Fibroblast of gingiva (primary cell): Measurements from ENCODE around the gene SOAT1.
"Not testable (repeated sequence)": the region's sequence is repeated elsewhere in the genome, so short reads cannot be mapped to it uniquely, and the experiment has no call there.

Source experiments
- DNase-seq: peaks from one replicate; pipeline ENCODE4 v3.0.0-alpha.2; 2011; ENCODE audit warnings: low read depth

The SOAT1 gene

DNA sequence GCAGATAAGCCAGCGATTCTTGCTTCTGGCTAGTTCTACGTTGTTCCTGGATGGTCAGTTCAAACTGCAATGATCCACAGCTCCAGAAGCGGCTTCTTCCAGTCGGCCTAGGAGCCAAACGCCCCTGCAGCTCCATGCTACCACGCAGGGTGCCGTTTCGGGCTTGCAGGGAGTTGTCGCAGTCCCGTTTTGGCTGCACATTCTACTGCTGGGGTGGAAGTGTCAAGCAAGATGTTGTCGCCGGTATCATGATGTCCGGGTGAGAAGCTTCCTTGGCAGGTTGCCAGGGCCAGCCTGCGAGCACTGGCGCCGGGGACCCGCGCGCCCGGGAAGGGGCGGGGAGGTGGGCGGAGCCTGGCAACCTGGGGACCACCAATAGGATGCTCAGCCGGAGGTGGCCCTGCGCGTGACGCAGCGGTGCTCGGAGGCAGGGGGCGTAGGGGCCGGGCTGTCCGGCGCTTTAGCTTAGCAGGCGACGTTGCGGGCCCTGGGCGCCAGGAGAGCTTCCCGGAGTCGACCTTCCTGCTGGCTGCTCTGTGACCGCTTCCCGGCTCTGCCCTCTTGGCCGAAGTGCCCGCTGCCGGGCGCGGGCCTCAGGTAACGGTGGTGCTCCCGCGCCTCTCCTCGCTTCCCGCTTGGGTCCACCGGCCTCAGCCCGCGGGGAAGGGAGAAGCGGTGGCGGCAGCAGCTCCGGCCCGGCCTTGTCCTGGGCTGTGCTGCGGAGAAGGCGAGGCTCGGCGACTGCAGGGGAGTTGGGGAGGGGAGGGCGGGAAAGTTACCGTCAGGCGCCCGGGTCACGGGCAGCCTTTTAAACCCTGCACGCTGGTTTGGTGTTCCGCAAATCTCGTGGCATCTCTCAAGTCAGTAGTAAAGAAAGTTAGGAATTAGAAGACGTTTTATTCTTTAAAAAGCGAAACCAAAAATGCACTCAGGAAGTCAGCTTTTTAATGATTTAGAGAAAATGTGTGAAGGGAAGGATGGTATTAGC is at the start of gene SOAT1:
SOAT1 (plus strand) TSS at position 458 of the 988 bp plus-strand sequence. CDS start 8,888 bp downstream, outside the sequence.
- DNase-seq: peak; percentile 90

DNA sequence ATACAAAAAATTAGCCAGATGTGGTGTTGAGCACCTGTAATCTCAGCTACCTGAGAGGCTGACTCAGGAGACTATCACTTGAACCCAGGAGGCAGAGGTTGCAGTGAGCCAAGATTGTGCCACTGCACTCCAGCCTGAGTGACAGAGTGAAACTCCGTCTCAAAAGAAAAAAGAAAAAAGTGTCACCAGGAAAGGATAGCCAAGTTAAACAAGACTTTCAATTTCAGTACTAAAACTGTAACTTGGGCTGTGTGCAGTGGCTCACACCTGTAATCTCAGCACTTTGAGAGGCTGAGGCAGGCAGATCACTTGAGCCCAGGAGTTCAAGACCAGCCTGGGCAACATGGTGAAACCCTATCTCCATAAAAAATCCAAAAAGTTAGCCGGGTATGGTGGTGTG is 48.2 kb upstream of the SOAT1 start:
- not testable (repeated sequence) for DNase-seq

DNA sequence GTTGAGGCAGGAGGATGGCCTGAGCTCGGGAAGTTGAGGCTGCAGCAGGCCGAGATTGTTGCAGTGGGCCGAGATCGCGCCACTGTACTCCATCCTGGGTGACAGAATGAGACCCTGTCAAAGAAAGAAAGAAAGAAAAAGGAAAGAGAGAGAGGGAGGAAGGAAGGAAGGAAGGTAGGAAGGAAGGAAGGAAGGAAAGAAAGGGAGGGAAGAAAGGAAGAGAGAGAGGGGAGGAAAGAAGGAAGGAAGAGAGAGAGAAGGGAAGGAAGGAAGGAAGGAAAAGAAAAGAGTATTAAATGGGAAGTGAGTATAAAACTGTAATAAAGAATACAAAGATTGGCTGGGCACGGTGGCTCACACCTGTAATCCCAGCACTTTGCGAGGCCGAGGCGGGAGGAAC is 45.7 kb upstream of the SOAT1 start:
- no peak for DNase-seq

DNA sequence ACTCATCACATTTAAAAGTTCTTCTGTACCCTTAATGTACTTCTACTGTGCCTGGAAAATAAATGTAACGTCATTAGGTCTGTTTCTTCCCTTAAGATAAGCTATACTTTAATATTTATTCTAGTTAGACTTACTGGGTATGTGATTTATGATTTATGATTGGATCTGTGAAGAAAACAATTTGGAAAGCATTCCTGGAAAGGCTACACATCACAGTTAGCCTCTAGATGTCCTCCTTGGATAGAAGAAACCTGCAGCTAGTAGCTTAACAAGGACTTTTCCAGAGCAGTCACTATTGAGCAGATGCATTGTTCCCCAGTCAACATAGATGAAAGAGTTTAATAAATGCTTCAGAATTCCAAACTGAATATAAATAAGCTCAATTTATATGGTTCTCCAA is 41.9 kb upstream of the SOAT1 start:
- DNase-seq: peak; percentile 51

DNA sequence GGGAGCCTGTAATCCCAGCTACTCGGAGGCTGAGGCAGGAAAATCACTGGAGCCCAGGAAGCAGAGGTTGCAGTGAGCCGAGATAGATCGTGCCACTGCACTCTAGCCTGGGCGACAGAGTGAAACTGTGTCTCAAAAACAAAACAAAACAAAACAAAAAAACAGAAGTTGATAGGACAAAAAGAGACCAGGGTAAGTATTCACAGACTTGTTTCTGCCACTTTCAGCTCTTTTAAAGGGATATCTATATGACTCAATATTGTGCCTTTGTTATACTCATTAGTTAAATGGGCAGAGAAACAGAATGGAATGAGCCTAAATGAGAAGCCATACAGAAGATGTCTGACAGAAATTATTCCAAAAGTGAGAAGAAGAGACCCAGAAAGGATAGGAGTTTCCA is 41.0 kb upstream of the SOAT1 start:
- no peak for DNase-seq

DNA sequence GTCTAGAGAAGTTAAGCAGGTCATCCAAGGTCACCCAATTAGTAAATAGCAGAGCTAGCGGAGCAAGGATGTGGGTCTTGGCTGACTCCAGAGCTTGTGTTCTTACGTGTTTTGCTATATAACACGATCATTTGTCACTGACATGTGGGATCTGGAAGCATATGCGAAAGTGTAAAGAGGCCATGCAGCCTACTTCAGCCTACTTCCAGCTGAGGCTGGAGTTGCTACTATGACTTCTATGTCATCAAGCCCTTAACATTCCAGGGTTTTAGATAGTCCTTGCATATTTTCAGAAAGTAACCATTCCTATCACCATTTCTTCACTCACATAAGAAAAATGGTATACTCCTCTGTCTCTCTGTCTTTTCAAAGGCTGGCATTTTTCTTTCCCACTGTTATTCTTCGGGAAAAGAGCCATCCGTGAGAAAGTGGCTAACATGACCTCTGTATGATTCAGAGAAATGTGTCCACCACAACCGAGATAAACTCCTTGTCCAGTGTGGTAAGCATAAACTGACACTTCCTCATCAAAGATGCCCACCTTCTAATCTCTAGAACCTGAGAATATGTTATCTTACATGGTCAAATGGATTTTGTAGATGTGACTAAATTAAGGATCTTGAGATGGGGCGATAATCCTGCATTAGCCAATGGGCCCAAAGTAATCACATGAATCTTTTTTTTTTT is 40.2 kb upstream of the SOAT1 start:
- DNase-seq: no peak

DNA sequence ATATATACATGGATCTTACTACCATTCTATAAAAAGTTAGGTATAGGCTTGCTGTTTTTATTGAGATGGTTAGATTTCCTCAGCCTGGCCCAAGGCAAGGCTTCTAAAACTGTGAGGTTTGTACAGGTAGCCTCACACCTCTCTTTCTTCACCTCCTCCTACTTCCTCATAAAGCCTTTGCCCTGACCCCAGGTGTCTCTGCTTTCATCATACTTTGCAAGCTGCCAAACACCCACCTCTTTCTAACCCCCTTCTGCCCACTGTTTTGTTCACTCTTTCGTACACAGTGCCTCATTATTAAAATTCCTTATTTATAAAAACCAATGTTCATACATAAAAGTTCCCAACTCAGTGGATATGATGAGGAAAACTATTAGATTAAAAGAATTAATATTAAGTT is 31.4 kb upstream of the SOAT1 start:
- DNase-seq: no peak

DNA sequence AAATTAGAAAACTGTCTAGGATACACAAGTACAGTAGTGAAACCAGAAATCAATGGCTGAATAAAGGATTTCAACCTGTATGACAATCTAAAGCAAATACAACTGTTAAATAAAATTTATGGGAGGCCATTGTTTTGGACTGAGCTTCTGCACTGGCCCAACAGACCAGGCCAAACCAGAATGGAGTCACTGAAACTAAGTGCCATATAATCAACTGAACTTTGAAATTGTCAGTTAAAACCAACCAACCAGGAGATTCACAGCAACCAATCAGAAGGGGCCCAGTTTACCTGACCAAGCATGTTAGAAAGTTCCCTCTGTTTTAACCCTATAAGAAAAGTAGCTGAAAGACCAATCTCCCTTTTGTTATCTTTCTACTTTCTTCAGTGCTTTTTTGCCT is 30.5 kb upstream of the SOAT1 start:
- DNase-seq: no peak

DNA sequence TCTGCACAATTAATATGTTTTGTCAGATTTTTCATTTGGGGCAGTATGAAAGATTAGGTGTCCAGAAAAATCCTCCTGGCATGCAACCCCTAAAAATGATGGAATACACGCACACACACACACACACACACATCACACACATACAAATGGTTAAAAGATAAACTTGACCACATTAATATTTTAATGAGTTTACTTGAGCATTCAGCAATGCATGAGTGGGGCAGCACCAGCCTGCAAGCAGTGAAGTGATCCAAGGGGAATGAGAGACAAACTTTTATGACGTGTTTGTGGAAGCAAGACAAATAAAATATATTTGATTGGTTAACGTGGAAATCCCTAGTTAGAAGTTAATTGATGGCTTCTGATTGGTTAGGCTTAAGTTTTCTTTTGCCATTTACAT is 29.1 kb upstream of the SOAT1 start:
- no peak for DNase-seq

DNA sequence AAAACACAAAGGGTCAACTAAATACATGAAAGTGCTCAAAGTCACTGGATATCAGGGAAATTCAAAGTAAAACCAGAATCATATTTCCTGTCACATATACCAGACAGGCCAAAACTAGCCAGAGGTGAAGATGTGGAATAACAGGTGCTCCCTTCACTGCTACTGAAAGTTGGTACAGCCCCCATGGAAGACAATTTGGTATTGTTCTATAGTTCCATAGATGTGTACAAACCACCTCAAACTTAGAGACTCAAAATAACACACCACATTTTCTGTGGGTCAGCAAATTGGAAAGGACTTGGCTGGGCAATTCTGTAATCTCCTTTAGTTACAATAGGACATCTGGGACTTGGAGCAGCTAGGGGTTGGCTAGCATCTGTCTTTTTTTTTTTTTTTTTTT is 24.5 kb upstream of the SOAT1 start:
- no peak for DNase-seq

DNA sequence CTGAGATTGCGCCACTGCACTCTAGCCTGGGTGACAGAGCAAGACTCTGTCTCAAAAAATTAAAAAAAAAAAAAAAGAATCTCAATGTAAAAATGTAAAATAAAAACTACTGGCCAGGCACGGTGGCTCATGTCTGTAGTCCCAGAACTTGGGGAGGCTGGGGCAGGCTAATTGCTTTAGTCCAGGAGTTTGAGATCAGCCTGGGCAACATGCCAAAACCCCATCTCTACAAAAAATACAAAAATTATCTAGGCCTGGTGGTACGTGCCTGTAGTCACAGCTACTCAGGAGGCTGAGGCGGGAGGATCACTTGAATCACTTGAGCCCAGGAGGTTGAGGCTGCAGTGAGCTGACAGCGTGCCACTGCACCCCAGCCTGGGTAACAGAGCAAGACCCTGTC is 19.2 kb upstream of the SOAT1 start:
- not testable (repeated sequence) for DNase-seq

DNA sequence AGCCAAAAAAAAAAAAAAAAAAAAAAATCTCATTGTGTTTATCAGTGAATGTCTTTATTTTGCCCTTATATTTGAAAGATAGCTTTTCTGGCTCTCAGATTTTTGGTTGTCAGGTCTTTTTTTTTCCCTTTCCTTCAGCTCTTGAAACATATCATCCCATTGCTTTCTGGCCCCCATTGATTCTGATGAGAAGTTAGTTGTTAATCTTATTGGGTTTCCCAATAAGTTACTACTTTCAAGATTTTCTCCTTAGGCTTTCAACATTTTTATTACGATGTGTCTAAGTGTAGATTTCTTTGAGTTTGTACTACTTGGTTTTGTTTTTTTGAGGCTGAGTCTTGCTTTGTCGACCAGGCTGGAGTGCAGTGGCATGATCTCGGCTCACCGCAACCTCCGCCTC is 14.7 kb upstream of the SOAT1 start:
- DNase-seq: no peak

DNA sequence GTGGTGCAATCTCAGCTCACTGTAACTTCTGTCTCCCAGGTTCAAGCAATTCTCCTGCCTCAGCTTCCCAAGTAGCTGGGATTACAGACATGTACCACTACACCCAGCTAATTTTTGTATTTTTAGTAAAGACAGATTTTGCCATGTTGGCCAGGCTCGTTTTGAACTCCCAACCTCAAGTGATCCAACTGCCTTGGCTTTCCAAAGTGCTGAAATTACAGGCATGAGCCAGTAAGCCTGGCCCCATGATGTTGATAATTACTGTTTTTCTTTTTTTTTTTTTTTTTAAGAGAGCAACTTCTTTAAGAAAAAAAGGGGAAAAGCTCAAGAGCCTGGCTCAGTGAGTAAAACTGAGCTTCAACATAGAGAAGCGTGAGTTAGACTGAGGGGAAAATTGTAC is 9.6 kb upstream of the SOAT1 start:
- no peak for DNase-seq

DNA sequence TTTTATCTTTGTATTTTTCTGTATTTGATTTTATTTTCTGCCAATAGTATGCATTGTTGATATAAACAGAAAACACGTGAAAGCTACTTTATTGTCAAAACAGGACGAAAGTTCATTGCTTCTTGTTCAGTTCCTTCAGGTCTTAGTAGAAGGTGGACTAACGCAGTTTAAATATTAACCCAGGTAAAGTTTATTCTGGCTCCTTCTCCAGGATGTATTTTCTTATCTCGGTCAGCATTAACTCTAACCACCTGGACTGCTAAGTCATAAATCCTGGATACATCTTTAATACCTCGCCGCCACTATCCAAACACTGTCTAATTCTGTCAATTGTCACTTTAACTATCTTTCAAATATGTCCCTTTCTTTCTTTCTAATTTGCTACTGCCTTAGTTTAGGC is 5.7 kb upstream of the SOAT1 start:
- DNase-seq: no peak

DNA sequence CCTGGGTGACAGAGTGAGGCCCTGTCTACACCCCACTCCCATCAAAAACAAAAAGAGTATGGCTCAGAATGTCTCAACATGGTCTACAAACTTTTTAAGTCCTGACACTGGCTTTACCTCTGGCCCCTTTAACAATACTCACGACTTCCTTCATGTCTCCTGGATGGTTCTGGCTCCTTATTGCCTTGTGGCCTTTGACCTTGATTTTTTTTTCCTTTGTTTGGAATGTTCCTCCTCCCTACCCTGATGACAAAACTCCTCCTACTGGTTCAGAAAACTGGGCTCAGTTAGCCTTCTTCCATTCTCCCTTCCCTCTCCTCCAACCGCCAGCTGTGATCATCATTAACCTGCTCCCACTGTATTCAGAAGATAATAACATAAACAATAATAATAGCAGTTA is 4.6 kb upstream of the SOAT1 start:
- no peak for DNase-seq

DNA sequence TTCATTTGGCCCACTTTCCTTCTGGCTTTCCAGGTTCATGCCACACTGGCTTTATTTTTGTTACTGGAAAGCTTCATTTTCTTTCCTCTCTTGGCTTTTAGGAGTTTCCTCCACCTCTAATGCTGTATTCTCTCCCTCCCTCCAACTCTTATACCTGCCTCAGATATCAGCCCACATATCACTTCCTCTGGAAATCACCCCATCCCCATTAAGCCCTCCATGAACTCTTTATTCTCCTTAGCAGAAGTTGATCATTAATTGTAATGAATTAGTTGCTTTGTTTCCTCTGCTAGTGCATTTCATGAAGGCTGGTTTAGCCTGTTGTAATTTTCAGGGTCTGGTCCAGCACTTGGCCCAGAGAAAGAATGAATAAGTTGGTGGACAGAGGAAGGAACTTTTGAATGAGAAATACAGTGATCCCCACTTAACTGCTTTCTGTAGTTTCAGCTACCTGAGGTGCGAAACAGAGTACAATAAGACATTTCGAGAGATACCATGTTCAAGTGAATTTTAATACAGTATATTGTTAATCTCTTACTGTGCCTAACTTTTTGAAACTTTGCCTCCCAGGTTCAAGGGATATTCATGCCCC is 1.7 kb downstream of the SOAT1 start:
- DNase-seq: no peak

DNA sequence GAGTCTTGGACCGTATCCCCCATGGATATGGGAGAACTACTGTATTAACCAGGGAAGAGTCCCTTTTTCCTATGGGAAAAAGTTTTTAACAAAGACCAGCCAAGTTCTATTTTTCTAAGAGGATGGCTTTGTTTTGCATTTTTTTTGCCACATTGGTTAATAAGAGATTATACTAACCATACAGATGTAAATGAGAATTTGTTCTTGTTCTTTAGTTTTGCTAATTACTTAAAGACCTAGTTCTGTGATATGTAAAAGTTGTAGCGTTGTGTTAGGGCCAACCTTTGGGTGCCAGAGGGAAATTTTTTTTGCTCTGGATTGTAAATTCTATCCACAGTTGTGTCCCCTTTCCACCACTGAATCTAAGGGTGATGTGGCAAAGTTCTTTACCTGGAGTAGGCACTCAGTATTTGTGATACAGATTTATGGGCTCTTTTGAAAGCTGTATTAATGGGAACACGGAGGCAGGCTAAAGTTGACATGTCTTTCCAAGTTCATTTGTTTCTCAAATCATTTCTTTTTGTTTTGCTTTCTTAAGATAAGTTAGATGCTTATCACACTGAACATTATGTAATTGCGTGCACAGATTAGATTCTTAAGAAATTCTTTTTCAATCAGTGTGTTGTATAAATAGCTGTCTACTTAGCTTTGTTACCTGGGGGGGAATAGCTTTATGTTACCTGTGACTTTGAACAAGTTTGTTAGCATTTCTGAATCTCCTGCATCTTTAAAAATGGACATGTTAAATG is 2.9 kb downstream of the SOAT1 start:
- DNase-seq: no peak

DNA sequence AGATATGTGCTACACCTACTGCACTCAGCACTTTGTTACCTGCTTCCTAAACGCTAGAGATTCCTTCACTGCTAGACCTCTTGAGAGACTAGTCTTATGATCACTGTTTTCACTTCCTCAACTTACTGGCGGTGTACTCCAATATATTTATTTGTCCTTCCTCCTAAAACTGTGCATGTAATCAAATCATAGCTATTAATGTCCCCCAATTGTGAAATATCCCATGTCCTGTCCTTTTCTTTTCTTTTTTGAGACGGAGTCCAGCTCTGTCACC is 3.4 kb downstream of the SOAT1 start:
- DNase-seq: no peak

DNA sequence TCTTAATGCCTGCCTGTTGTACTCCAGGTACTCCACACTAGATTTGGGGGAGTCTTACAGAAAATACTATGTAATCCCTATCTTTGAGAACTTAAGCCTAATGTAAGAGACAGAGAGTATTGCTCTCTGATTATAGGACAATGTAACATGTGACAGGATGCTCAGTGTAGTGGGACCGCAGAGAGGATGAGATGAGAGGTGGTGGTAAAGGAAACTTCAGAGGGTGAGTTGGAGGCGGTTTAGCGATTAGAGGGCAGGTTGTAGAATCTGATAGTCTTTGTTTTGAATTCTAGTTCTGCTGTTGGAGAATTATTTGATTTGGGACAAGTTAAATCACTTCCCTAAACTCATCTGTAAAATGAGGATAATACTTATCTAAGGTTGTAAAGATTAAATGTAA is 5.4 kb downstream of the SOAT1 start:
- DNase-seq: no peak

DNA sequence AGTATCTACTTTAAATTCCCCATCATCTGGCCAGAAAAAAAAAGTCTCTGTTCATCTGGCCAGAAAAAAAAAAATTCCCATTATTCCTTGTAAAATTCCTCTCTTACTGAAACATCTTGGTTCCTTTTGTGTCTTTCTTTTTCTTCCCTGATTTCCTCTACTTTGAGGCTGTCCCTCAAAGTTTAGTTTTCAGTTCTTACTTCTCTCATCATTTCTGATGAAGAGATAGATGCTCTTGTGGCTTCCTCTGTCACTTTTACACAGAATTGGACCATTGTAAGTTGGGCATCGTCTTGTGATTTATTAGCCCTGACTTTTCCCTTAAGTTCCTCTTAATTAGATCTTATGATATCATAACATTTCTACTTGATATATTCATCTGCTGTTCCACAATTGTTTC is 6.5 kb downstream of the SOAT1 start:
- no peak for DNase-seq

DNA sequence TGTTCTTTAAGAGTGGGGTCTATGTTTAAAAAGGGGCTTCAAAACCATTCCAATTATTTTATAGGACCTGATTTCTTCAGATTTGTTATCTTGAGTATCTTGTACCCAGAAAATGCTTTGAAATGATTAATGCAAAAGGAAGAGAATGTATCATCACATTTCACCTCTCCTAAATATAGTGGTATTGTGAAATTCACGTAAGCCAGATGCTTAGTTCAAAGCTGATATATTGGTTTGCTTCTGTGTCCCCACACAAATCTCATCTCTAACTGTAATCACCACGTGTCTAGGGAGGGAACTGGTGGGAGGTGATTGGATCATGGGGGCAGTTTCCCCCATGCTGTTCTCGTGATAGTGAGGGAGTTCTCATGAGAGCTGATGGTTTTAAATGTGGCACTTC is 8.5 kb downstream of the SOAT1 start:
- no peak for DNase-seq

DNA sequence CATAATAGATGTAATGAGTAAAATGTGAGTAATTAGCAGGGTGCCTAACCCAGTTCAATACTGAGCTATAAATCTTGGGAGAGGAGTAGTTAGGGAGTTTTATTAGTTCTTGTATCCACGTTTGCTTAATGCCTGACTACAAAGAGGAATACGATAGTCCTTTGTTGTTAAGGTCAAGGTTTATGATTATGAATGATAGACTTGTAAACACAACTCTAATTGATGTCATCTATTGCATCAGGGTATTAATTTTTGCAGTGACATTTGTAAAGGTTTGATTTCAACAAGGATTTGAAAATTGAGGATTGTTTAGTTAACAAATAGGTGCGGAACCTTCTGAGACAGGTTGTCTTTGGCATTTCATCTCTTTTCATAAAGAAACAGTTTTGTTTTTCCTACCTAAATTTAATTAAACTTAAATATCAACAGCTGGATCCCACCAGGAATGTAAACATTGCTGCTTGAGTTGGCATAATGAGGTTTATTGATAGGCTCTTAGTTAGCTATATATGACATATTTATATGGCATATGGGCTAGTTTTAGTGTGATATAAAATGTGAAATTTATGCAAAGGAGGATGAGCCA is 9.7 kb downstream of the SOAT1 start:
- DNase-seq: no peak
